CD4-positive, alpha-beta T cell treated with Interleukin-4 for 4 hours (primary cell): ENCODE data around the gene CALM3.
"Not testable (repeated sequence)": the region's sequence is repeated elsewhere in the genome, so short reads cannot be mapped to it uniquely, and the experiment has no call there.

Source experiments
- DNase-seq: peaks from one replicate; pipeline ENCODE4 v3.0.0-alpha.2; 2020

CALM3 gene

DNA sequence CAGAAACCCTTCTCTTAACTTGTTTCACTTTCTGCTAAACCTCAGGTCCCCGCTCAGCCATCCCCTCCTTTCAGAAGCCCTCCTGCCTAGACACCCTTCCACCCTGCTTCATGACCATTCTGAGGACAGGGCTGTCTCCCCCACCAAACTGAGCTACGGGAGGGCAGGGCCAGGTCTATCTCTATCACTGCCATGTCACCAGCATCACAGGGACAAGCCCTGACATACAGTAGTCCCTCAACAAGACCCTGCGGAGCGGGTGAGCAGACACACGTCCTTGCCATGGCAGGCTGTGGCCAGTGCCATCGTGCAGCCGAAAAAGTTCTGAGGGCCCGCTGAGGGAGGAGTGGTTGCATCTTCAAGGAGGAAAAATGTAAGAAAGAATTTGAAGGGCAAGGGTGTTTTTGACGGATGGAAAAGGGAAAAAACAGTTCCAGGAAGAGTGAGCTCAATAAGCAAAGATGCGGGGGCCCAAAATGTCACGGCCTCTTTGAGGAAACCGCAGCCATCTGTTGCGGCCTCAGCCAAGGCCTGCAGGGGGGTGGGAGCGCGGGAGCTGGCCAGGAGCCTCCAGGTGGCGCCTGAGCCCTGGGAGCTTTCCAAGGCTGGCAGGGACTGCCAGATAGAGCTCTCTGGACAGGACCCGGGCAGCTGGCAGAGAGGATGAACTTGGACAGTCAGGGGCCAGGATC, 15.6 kb downstream of the CALM3 start:
- no peak for DNase-seq

DNA sequence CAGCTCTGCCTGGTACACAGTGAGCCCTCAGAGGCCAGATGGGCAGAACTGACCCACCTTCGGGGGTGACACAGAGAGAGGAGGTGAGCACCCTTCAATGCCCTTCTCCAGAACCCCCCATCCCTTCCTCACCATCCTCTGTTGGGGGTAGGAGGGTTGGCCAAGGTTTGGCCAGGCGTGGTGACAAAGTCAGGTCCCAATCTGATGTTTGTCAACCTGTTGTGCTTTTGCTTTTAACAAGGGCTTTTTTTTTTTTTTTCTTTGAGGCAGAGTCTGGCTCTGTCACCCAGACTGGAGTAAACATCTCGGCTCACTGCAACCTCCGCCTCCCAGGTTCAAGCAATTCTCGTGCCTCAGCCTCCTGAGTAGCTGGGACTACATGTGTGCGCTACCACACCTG, 16.5 kb downstream of the CALM3 start:
- DNase-seq, result no peak

DNA sequence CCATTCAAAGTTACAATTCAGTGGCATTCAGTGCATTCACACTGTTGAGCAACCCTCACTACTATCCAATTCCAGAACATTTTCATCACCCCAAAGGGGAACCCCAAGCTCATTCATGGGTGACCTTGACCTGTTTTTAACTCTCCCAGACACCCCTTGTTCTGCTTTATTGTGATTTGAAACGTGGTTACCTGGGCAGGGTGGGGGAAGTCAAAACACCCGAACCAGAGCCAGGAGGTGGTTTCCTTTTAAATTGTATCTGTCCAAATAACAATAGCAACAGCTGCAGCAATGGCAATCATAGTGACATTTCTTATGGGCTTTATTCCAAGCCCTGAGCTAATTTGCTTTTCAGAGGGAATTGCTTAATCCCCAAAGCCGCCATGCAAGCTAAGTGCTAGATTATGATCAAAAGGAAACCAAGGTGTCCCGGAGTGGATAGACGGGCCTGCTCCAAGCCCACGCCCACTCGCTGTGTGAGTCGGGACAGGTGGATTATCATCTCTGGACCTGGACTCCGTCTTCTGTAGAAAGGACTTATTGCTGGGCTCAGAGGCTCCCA, 17.6 kb downstream of the CALM3 start:
- peak; percentile 81 for DNase-seq

DNA sequence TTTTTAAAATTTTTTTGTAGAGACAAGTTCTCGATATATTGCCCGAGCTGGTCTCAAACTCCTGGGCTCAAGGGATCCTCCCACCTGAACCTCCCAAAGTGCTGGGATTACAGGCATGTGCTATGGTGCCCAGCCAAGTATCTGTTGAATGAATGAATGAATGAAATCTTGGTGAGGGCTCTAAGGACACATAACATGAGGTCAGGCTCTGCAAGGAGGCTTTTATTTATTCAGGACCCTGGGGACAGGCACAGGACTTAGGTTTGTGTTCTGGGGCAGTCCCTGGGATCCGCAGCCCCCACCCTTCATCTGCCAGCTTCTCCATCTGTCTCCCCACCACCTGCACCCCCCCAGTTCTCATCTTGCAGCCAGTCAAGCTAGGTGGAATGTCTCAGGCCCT, 19.1 kb downstream of the CALM3 start:
- no peak for DNase-seq

DNA sequence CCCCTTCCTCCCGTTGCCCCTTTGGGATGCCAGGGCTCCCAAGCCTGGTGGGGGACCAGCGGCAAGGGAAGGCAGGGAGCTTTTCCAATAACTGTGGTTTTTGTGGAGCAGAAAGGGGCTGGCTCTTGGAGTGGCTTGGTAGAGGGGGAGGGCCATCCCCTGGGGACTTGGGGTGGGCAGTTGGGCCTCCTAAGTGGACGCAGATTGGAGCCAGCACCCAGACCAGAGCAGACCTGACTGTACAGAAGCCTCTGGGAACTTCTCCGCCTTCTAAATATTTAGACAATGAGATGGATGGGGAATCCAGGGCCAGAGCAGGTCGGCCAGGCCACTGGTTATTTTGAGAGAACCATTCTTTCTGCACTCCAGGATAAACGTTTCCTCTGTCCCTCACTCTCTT, 19.6 kb downstream of the CALM3 start:
- no peak for DNase-seq

DNA sequence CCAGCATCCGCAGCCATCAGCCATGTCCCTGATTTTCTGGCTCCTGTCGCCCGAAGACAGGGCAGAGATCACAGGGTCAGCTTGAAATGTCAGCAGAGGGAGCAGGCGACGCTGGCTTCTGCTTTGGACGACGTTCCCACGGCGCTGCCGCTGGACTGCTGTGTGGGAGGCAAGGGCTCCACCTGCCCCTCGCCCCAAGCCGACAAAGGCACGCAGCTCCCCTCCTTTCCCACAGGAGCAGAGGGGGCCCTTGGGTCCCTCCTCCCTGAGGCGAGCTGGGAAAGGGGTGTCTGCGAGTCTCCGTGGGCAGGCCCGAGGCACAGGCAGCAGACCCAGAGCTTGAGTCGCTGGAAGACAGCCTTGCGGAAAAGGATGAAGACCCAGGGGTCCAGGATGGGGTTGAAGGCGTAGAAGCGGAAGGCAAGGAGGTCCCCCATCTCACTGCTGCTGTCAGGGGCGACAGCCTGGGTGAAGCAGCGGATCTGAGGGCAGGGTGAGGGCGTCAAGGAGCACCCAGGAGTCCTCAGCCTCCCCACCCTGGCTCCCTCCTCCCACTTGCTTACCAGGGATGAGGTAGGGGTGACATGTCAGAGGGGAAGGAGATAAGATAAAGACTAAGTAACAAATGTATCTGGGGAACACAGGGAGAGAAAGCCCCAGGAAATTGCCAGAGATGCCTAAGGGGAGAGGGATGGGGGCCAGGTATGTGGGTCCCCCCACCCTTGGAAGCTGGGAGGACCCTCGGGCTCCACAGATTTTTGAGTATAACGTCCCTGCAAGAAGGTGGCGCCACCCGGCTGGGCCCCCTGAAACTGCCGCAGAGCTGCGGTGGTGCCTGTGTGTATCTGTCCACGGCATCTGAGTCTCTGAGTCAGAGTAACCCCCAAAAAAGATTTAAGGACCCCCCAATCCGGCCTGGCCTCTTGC, 20.3 kb downstream of the CALM3 start:
- no peak for DNase-seq

DNA sequence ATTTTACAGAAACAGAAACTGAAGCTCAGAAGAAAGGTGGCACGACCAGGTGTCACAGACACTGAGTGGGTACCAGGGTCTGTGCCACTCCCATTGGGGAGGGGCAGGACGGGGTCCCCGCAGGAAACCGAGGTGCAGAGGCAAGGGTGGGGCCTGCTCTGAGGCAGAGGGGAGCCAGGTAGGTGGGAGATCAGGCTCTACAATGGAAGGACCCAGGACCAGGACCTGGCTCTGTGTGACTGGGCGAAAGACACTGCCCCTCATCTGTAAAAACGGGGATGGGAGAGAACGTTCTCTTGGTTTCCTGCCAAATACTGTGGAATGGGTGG, 21.0 kb downstream of the CALM3 start:
- DNase-seq, result no peak

DNA sequence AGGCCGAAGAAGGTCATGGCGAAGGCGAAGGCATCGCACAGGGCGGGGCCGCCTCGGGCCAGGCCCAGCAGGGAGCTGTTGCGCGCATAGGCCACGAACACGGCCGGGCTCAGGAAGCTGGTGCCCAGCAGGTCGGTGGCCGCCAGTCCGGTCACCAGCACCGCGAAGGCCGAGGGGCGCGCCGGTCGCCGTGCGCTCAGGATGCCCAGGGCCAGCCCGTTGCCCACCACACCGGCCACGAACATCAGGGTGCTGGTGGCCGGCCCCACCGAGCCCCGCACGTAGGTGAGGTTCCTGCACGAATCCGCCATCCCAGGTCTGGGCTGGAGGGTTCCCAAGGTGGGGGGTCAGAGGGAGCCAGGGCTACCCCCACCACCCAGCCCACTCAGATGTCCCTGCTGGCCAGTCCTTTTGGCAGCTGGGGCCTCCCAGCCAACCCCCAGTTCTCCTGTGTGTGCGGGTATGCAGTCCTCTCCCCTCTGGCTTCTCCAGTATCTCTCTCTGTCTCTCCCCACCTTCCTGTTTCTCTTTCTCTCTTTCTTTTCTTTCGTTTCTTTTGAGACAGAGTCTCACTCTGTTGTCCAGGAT, 22.9 kb downstream of the CALM3 start:
- DNase-seq, result no peak

DNA sequence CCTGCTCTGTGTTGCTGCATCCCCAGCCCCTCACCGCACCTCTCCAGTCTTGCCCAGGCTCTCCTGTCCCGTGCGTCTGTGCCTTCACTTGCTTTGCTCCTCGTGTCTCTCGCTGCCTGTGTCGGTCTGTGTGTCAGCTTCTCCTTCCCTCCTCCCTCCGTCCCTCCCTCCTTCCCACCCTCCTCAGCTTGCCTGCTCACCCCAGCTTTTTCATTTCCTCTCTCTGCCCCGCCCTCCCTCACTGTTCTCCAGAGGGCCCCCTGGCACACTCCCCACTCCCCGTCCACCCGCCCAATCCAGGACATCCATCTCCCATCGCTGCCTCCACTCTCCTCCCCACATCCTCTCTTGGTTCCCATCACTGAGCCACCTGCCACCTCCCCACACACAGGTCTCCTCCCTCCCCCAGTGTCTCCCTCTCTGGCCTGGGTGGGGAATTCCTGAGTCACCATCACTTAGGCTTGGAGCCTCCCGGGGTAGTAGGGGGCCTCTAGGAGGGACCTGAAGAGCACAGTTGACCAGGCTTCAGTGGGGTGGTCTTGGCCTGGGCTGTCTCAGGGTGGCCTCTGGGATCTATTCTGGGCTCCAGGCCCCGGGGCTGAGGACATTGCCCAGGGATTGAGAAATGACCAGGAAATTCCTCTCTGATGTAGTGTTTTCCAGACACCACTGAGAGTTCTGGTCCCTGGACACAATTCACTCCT, 24.0 kb downstream of the CALM3 start, which contains the start of gene PTGIR:
Gene PTGIR, minus strand, starts transcription at position 132 of the 704 bp plus-strand sequence. CDS start 864 bp downstream, outside the sequence.
- DNase-seq, result no peak

DNA sequence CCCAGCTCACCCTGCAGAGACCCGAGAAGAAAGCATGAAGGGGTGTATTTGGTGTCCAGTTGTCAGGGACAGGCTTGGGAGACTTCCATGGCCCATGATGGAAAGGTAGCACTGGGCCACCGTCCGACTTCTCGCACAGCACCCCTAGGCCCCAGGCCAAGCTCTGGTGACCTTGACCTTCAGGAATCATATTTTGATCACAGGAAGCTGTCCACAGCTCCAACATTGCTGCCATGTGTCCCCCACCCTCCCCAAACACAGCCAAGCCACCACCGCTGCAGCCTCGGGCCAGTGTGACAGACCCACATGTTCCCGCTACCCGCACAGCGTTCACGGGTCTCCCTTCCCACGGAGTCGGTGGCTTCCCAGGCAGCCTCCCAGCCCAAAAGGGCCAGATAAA, 24.6 kb downstream of the CALM3 start:
- no peak for DNase-seq

DNA sequence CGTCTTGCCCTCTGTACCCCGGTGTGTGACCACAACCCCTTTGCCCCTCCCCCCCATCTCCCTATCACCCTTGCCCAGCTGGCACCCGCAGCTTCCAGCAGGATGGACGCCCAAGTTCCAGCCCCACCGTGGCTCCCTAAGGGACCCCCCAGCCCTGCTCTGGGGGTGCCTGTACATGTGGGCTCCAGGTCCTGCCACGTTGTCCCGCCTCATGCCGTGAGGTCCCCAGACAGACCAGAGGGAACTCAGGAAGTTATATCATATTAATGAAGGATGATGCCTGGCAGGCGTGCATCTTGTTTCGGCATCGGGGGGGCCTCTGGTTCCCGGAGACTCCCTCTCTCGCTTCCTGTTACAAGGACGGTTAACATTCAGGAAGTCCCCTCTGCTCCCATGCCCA, 25.3 kb downstream of the CALM3 start:
- DNase-seq, result no peak

DNA sequence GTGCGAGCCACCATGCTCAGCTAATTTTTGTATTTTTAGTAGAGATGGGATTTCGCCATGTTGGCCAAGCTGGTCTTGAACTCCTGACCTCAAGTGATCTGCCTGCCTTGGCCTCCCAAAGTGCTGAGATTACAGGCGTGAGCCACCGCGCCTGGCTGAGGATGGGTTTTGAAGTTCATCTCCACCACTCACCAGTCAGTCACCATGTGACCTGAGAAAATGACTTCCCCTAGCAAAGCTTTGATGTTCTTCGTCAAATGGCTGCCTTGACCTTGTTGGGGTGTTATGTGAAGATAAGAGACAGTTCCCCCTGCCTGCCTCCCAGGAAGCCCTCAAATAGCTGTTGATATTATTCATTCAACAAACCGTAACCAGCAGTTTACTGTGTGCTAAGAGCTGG, 27.8 kb downstream of the CALM3 start:
- not testable (repeated sequence) for DNase-seq

DNA sequence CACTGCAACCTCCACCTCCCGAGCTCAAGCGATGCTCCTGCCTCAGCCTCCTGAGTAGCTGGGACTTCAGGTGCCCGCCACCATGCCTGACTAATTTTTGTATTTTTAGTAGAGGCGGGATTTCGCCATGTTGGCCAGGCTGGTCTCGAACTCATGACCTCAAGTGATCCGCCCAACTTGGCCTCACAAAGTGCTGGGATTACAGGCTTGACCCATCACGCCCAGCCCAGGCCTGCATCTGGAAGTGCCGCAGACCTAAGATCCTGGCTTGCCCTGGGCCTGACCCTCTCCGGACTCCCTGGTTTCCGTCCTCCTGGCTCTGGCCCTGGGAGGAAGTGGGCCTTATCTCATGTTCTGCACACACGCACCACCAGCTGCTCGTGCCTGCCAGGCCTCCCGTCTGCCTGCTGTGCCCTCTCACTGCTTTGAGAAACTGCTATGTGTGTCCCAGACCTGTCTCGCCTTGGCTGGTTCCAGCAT, 28.5 kb downstream of the CALM3 start:
- DNase-seq, result no peak

DNA sequence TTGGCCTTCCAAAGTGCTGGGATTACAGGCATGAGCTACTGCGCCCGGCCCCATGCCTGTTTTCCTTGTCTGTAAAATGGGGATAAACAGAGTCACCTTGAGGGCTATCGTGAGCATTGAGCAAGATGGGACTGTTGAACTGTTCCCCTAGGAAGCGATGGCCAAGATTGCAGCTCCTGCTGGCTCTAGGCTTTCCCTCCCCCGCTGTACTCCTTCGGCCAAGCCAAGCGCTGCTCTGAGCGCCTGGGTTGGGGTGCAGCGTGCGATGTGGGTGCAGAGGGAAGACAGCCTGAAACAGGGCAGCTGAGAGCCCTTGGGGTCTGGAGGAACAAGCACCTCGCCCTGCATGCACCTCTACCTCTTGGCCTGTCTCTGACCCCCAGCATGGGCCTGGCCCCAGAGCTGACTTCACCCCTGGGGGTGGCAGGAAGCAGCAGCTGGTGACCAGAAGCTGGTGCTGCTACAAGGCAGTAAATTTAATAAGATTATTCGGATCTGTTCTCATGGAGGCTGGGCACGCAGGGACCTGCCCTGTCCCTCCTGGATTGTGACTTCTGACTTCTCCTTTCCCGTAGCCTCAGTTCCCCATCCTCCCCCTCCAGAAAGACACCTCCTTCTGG, 29.6 kb downstream of the CALM3 start:
- DNase-seq, result no peak

DNA sequence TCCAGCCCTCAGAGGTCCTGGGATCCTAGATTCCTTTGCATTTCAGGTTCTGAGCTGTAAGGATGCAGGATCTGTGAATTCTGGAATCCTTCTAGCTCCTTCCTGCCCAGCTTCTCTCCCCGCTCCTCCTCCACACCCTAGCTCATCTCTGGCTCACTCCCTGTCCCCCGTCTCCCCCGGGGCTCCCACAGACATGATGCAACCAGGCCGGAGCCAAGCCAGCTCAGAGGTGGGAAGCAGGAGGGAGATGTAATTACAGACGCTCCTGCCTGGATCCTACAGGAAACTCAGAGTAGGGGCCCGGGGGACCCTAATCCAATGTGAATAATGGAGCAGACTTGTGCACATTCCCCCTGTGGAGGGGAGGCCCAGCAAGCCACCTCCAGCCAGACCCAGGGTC, 30.4 kb downstream of the CALM3 start:
- no peak for DNase-seq

DNA sequence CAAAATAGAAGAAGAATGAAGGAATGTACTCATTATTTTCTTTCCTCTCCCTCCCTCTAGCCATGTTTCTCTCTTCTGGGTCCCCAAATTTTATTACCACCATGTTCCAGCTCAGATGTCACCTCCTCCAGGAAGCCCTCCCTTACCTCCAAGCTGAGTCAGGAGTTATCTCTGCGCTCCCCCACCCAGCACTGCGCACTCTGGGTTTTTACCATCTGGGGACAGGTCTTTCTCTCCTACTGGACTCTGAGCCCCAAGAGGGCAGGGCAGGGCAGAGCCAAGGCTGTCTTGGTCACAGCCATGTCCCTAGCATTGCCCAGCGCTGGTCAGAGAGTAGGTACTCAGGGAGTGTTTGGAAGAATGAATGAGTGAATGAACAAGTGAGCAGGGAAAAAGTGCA, 32.0 kb downstream of the CALM3 start:
- DNase-seq, result no peak

DNA sequence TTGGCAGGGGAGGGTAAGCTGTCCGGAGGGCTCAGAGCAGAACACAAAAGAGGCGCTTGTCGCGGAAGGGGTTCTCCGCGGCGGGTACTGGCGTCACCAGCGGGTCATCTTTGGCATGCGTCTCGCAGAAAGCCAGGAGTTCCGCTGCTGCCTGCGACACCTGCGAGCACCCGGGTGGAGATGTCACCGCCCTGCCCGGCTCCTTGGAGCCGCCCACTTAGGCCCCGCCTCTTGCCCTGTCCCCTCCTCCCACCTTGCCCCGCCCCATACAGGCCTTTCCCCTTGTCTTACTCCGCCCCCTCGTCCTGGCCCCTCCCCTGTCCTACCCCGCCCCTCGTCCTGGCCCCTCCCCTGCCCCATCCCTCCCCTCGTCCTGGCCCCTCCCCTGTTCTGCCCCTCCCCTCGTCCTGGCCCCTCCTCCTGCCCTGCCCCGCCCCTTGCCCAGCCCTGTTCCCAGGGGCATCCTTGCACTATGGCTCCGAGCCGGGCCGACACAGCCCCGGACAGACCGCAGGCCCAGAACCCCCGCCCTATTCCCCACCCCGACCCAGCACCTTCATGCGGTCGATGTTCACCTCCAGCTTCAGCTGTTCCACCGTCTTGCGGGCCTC, 33.0 kb downstream of the CALM3 start:
- peak; percentile 91 for DNase-seq

DNA sequence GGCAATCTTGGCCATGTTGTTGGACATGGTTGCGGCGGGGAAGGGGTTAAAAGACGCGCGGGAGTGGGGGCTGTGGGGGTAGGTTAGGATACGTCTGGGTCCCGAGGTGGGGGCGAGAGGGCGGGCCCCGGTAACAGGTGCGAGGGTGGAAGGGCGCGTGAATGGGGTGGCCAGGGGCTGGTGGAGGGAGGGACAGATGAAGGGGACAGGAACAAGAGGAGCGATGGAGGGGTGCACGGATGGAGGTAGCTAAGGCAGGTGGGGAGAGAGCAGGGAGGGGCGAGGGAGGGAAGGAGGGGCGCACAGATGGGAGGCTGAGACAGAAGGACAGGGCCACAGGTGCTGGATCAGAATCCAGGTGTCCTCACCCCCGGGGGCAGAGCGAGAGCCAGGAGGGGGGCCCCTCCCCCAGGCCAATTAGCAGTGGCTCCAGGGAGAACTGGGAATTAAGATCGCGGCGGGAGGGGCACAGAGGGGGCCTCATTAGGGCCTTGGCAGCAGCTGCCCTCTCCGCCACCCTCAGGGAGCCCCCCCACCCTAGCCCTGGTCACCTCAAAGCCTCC, 33.6 kb downstream of the CALM3 start:
- no peak for DNase-seq

DNA sequence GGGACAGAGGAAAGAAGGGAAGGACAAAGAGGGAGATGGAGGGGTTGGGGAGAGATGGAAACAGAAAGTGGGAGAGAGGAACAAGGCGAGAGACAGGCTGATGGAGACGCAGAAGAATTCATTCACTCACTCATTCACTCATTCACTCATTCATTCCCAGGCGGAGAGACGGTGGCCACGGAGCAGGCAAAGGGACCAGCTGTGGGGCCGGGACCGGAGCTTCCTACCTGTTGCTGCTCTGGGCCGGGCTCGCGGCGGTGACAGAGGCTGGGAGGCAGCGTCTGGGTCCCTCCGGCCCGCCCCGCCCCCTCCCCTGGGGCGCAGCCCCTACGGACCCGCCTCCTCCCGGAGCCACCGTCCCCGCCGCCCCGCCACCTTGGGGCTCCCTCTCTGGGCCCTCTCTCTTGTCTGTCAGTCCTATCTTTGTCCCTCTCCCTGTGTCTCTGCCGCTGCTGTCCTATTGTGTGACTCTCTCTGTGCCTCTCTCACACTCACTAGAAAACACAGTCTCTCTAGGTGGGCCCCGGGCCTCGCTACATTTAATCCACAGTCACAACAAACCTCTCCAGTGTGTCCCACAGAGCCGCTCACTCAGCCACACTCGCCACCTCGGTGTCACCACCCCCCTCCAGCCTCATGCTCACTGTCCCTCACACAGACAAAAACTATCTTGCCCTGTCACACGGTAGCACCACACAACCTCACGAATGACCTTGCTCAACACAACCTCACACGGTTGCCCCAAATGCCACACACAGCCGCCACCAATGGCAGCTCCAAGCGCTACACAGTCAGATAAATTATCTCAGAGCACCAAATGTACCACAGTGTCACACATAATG, 35.0 kb downstream of the CALM3 start, which contains the start of gene GNG8:
Gene GNG8, minus strand, starts transcription at position 283 of the 842 bp plus-strand sequence. CDS start 1,520 bp downstream, outside the sequence.
- DNase-seq, result no peak

DNA sequence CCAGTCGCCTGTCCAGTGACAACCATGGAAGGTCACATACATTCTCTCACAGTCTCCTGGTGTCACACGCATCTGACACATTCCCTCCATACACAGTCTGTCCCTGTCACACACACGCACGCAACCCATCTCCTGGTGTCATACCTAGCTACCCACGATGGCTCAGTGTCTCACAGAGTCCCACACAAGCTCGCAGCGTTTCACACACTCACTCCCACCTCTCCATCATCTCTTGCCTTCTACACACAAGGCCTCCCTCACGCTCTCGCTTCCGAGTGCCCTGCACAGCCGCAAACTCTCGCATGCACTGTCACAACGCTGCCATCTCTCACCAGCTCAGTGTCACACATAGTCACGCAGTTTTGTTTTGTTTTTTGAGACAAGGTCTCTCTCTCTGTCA, 36.1 kb downstream of the CALM3 start:
- no peak for DNase-seq
